Measurements from ENCODE around the gene SEC61B.
"Not testable (repeated sequence)": the region's sequence is repeated elsewhere in the genome, so short reads cannot be mapped to it uniquely, and the experiment has no call there.

Gene SEC61B

GRCh38 chr9:99235069-99235468 is 13.0 kb downstream of the SEC61B start:
- H3K9ac ChIP-seq (ENCODE audit: low read length): peak overlapping the region; percentile 61

GRCh38 chr9:99235926-99236634 is 14.0 kb downstream of the SEC61B start:
- peaks cover 76% of the 10 kb centered on the region for H3K4me1 ChIP-seq (ENCODE audit: low read length)
- H3K79me2 ChIP-seq (ENCODE audit: low read length): peaks cover 47% of the 10 kb centered on the region

More at GRCh38 chr9:99235069-99235468, 13.0 kb downstream of the SEC61B start:
- Histone ChIP-seq H3K36me3 (replicated peaks; ENCODE audit: low read depth, low read length) (peaks cover 75% of the 10 kb centered on the region), H3K9me3 (ENCODE audit: insufficient read depth, low read length) (peaks cover 8% of the 10 kb centered on the region), H2AFZ (ENCODE audit: low read depth, low read length) (no peak overlapping the region), H3K27ac (ENCODE audit: low read length) (peak overlapping the region; percentile 96), H3K27me3 (ENCODE audit: low read depth, low read length) (no peaks in the 10 kb centered on the region), H3K4me2 (ENCODE audit: low read length) (peak overlapping the region; percentile 59), H3K79me2 (ENCODE audit: low read length) (peaks cover 57% of the 10 kb centered on the region), H3K4me1 (ENCODE audit: low read length) (peaks cover 85% of the 10 kb centered on the region), H3K4me3 (ENCODE audit: low read length) (peak overlapping the region; percentile 20; the same call in 1 of the 2 replicates), H4K20me1 (ENCODE audit: insufficient read depth, low read length) (no peaks in the 10 kb centered on the region)
- no peak for TF ChIP-seq EZH2phosphoT487 (IDR thresholded peaks at IDR 0.05; ENCODE audit: low read depth)
- TF ChIP-seq CTCF (IDR thresholded peaks at IDR 0.05; ENCODE audit: low read depth, low read length): no peak

GRCh38 chr9:99237356-99237755 is 15.3 kb downstream of the SEC61B start:
- H4K20me1 ChIP-seq (ENCODE audit: insufficient read depth, low read length): no peaks in the 10 kb centered on the region
- H3K4me3 ChIP-seq (ENCODE audit: low read length): peak overlapping the region; percentile 36; the same call in 1 of the 2 replicates
- peaks cover 8% of the 10 kb centered on the region for H3K9me3 ChIP-seq (ENCODE audit: insufficient read depth, low read length)
- H3K4me2 ChIP-seq (ENCODE audit: low read length): peak overlapping the region; percentile 59
- peak overlapping the region; percentile 96 for H3K27ac ChIP-seq (ENCODE audit: low read length)
- peaks cover 38% of the 10 kb centered on the region for H3K79me2 ChIP-seq (ENCODE audit: low read length)
- peak overlapping the region; percentile 70; the same call in 1 of the 2 replicates for H3K9ac ChIP-seq (ENCODE audit: low read length)
- no peak for TF ChIP-seq EZH2phosphoT487 (IDR thresholded peaks at IDR 0.05; ENCODE audit: low read depth)
- no peak for TF ChIP-seq CTCF (IDR thresholded peaks at IDR 0.05; ENCODE audit: low read depth, low read length)
- H3K36me3 ChIP-seq (replicated peaks; ENCODE audit: low read depth, low read length): peaks cover 66% of the 10 kb centered on the region
- H2AFZ ChIP-seq (ENCODE audit: low read depth, low read length): no peak overlapping the region
- H3K27me3 ChIP-seq (ENCODE audit: low read depth, low read length): no peaks in the 10 kb centered on the region
- H3K4me1 ChIP-seq (ENCODE audit: low read length): peaks cover 63% of the 10 kb centered on the region

More at GRCh38 chr9:99235926-99236634, 14.0 kb downstream of the SEC61B start:
- H3K9ac ChIP-seq (ENCODE audit: low read length): peak overlapping the region; percentile 70
- H3K9me3 ChIP-seq (ENCODE audit: insufficient read depth, low read length): peaks cover 8% of the 10 kb centered on the region
- H3K4me3 ChIP-seq (ENCODE audit: low read length): peak overlapping the region; percentile 36
- TF ChIP-seq EZH2phosphoT487 (IDR thresholded peaks at IDR 0.05; ENCODE audit: low read depth) (no peak), CTCF (IDR thresholded peaks at IDR 0.05; ENCODE audit: low read depth, low read length) (no peak)
- peak overlapping the region; percentile 96 for H3K27ac ChIP-seq (ENCODE audit: low read length)
- H3K36me3 ChIP-seq (replicated peaks; ENCODE audit: low read depth, low read length): peaks cover 74% of the 10 kb centered on the region
- H3K4me2 ChIP-seq (ENCODE audit: low read length): peak overlapping the region; percentile 59
- no peaks in the 10 kb centered on the region for H3K27me3 ChIP-seq (ENCODE audit: low read depth, low read length)
- no peaks in the 10 kb centered on the region for H4K20me1 ChIP-seq (ENCODE audit: insufficient read depth, low read length)
- no peak overlapping the region for H2AFZ ChIP-seq (ENCODE audit: low read depth, low read length)

GRCh38 chr9:99237849-99238248 is 15.8 kb downstream of the SEC61B start:
- H3K27me3 ChIP-seq (ENCODE audit: low read depth, low read length); H3K9ac ChIP-seq (ENCODE audit: low read length); H3K4me2 ChIP-seq (ENCODE audit: low read length); H3K4me3 ChIP-seq (ENCODE audit: low read length); H2AFZ ChIP-seq (ENCODE audit: low read depth, low read length); H4K20me1 ChIP-seq (ENCODE audit: insufficient read depth, low read length); H3K9me3 ChIP-seq (ENCODE audit: insufficient read depth, low read length): not testable (repeated sequence)
- H3K79me2 ChIP-seq (ENCODE audit: low read length): peaks cover 33% of the 10 kb centered on the region
- H3K27ac ChIP-seq (ENCODE audit: low read length): peak overlapping the region; percentile 96
- peaks cover 60% of the 10 kb centered on the region for H3K4me1 ChIP-seq (ENCODE audit: low read length)
- H3K36me3 ChIP-seq (replicated peaks; ENCODE audit: low read depth, low read length): peaks cover 63% of the 10 kb centered on the region

Data from OCI-LY3 (cell line).